IMR-90 (cell line): Measurements from ENCODE around the gene SLF1.

Experiments used
- BHLHE40 ChIP-seq: fragments of 150-350 bp; IDR thresholded peaks from 2 replicates; pipeline ENCODE4 v1.6.1; 2016; ENCODE audit warnings: mild to moderate bottlenecking, low read depth, low read length
- CEBPB ChIP-seq: IDR thresholded peaks from 2 replicates; pipeline ENCODE4 v1.6.1; 2012; ENCODE audit warnings: low read depth, low read length, improper control_type of control experiment
- CTCF ChIP-seq: conservative IDR thresholded peaks from 2 replicates; pipeline ENCODE4 v1.5.1; 2012; ENCODE audit warnings: mild to moderate bottlenecking, low read depth, low read length, improper control_type of control experiment
- POLR2A ChIP-seq: IDR thresholded peaks from 2 replicates; pipeline ENCODE4 v1.6.1; 2012; ENCODE audit warnings: mild to moderate bottlenecking, low read depth, low read length
- RAD21 ChIP-seq: IDR thresholded peaks from 2 replicates; pipeline ENCODE4 v1.6.1; 2012; ENCODE audit warnings: low read length, improper control_type of control experiment
- RCOR1 ChIP-seq: IDR thresholded peaks from 2 replicates; pipeline ENCODE4 v1.6.1; 2012; ENCODE audit warnings: mild to moderate bottlenecking, low read length, improper control_type of control experiment; ENCODE audit not compliant: insufficient replicate concordance
- SMC3 ChIP-seq: fragments of 150-350 bp; IDR thresholded peaks from 2 replicates; pipeline ENCODE4 v1.6.1; 2016; ENCODE audit warnings: low read depth, mild to moderate bottlenecking, antibody characterized with exemption, low read length, moderate library complexity

DNA sequence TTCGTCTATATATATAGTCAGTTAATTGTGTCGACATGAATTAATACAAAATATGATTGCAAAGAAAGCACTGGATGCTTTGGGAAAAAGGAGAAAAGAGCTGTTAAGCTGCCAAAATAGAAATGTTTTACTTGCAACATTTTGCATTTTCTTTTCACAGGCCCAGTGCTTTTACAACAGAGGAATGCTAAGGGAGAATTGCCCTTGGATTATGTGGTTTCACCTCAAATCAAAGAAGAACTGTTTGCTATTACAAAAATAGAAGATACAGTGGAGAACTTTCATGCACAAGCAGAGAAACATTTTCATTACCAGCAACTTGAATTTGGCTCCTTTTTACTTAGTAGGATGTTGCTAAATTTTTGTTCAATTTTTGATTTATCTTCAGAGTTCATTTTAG is 76.2 kb downstream of the SLF1 start:
- no peak for TF ChIP-seq CTCF
- TF ChIP-seq CEBPB, result no peak
- TF ChIP-seq POLR2A, result no peak
- TF ChIP-seq SMC3, result no peak
- no peak for TF ChIP-seq RAD21
- no peak for TF ChIP-seq BHLHE40
- TF ChIP-seq RCOR1, result no peak
